ENCODE data around the gene PLOD1. TPM values are rescaled to one million over a fixed set of nuclear protein-coding genes. Genes with fewer than 3 reads are reported as not detected.
"Not testable (repeated sequence)": the region's sequence is repeated elsewhere in the genome, so short reads cannot be mapped to it uniquely, and the experiment has no call there.

Gene PLOD1
- total RNA-seq, 1 donor from 2014 or later = 242 TPM

- no peak for DNase-seq (ENCODE audit: low read depth)
Observed at GRCh38 chr1:11938722-11939526, 4.4 kb downstream of the PLOD1 start.

- DNase-seq (ENCODE audit: low read depth) = not testable (repeated sequence)
Observed at GRCh38 chr1:11939794-11940193, 5.3 kb downstream of the PLOD1 start.

GRCh38 chr1:11940260-11940921 is 5.9 kb downstream of the PLOD1 start:
- peak; percentile 28 for DNase-seq (ENCODE audit: low read depth)

- no peak for DNase-seq (ENCODE audit: low read depth)
Observed at GRCh38 chr1:11942280-11942679, 7.8 kb downstream of the PLOD1 start.

GRCh38 chr1:11943619-11944018 is 9.1 kb downstream of the PLOD1 start:
- DNase-seq (ENCODE audit: low read depth) = no peak

- DNase-seq (ENCODE audit: low read depth) = no peak
Observed at GRCh38 chr1:11944358-11944931, 9.9 kb downstream of the PLOD1 start.

GRCh38 chr1:11946647-11947046 is 12.1 kb downstream of the PLOD1 start:
- DNase-seq (ENCODE audit: low read depth) = no peak

GRCh38 chr1:11948822-11949458 is 14.4 kb downstream of the PLOD1 start:
- DNase-seq (ENCODE audit: low read depth) = no peak

GRCh38 chr1:11951901-11952300 is 17.4 kb downstream of the PLOD1 start:
- no peak for DNase-seq (ENCODE audit: low read depth)

- no peak for DNase-seq (ENCODE audit: low read depth)
Observed at GRCh38 chr1:11952455-11953109, 18.1 kb downstream of the PLOD1 start.

GRCh38 chr1:11955221-11955620 is 20.7 kb downstream of the PLOD1 start:
- DNase-seq (ENCODE audit: low read depth) = no peak

- DNase-seq (ENCODE audit: low read depth) = no peak
Observed at GRCh38 chr1:11957398-11957797, 22.9 kb downstream of the PLOD1 start.

GRCh38 chr1:11957897-11958296 is 23.4 kb downstream of the PLOD1 start:
- DNase-seq (ENCODE audit: low read depth) = no peak

GRCh38 chr1:11960276-11960675 is 25.8 kb downstream of the PLOD1 start:
- DNase-seq (ENCODE audit: low read depth) = no peak

GRCh38 chr1:11960715-11961114 is 26.2 kb downstream of the PLOD1 start:
- DNase-seq (ENCODE audit: low read depth) = no peak

GRCh38 chr1:11961230-11961629 is 26.7 kb downstream of the PLOD1 start:
- peak; percentile 85 for DNase-seq (ENCODE audit: low read depth)

GRCh38 chr1:11963622-11964021 is 29.1 kb downstream of the PLOD1 start:
- DNase-seq (ENCODE audit: low read depth) = no peak

- no peak for DNase-seq (ENCODE audit: low read depth)
Observed at GRCh38 chr1:11964656-11965055, 30.1 kb downstream of the PLOD1 start.

GRCh38 chr1:11967028-11967547 is 32.6 kb downstream of the PLOD1 start:
- peak; percentile 67 for DNase-seq (ENCODE audit: low read depth)

GRCh38 chr1:11970441-11971185 is 36.1 kb downstream of the PLOD1 start:
- DNase-seq (ENCODE audit: low read depth) = no peak

GRCh38 chr1:11977625-11978024 is 43.1 kb downstream of the PLOD1 start:
- no peak for DNase-seq (ENCODE audit: low read depth)

Measured in renal cortical epithelial cell (primary cell).